ENCODE data around the gene AFF3.
A peak's percentile ranks its signal among the peaks of the same experiment; 100 is the strongest.

The AFF3 gene

GRCh38 chr2:99700482-99701398 lies 441.6 kb downstream of the AFF3 start:
- Histone ChIP-seq H3K14ac (ENCODE audit: low read length in 2 of 2) (no peak overlapping the region), H3K36me3 (ENCODE audit: control insufficient read depth in 1 of 2, insufficient read depth in 2 of 2, low read depth in 1 of 2, low read length in 2 of 2) (peaks cover 0 to 6% of the 10 kb centered on the region in 2 experiments), H3K4me2 (ENCODE audit: low read length, poor library complexity, severe bottlenecking) (no peak overlapping the region), H4K8ac (ENCODE audit: low read length) (no peak overlapping the region), H4K91ac (ENCODE audit: low read length) (peak overlapping the region; percentile 16), H3K79me1 (replicated peaks; ENCODE audit: low read length, poor library complexity, severe bottlenecking) (peaks cover 10% of the 10 kb centered on the region), H3K27me3 (ENCODE audit: control insufficient read depth in 1 of 2, insufficient read depth in 1 of 2, low read length in 2 of 2) (peaks cover 0 to 29% of the 10 kb centered on the region in 2 experiments), H3K4me1 (ENCODE audit: control insufficient read depth, insufficient read depth, low read depth, low read length) (peaks cover 2% of the 10 kb centered on the region), H3K4me3 (ENCODE audit: insufficient read depth in 1 of 2, low read depth in 1 of 2, low read length in 2 of 2) (no peak overlapping the region), H3K18ac (ENCODE audit: low read depth in 1 of 2, low read length in 2 of 2) (no peak overlapping the region), H2BK120ac (ENCODE audit: low read depth, low read length) (no peak overlapping the region), H3K23ac (ENCODE audit: low read length in 2 of 2) (no peak overlapping the region), H3K9me3 (ENCODE audit: control insufficient read depth, low read length) (no peaks in the 10 kb centered on the region), H2AK5ac (ENCODE audit: low read length, severe bottlenecking) (peak overlapping the region; percentile 18), H2BK12ac (ENCODE audit: low read length in 2 of 2) (no peak overlapping the region), H3K27ac (ENCODE audit: low read length, poor library complexity, severe bottlenecking) (no peak overlapping the region), H2AFZ (ENCODE audit: low read depth, low read length) (no peak overlapping the region), H3K9ac (ENCODE audit: low read length) (no peak overlapping the region), H2BK15ac (ENCODE audit: low read depth, poor library complexity, severe bottlenecking) (no peak overlapping the region), H2BK5ac (ENCODE audit: low read depth, low read length, poor library complexity, severe bottlenecking) (no peak overlapping the region), H3K4ac (ENCODE audit: low read depth in 1 of 2, low read length in 2 of 2) (no peak overlapping the region)
- no peak for DNase-seq
- WGBS, result 98% methylated on average over 13 of the region's 14 CpGs

GRCh38 chr2:99698896-99699295 lies 443.5 kb downstream of the AFF3 start:
- Histone ChIP-seq H3K9ac (ENCODE audit: low read length) (no peak overlapping the region), H3K9me3 (ENCODE audit: control insufficient read depth, low read length) (no peaks in the 10 kb centered on the region)
- WGBS, result 100% methylated on average over 2 of the region's 2 CpGs

GRCh38 chr2:99697811-99698568 lies 444.4 kb downstream of the AFF3 start:
- Histone ChIP-seq H3K4me1 (ENCODE audit: control insufficient read depth, insufficient read depth, low read depth, low read length) (peaks cover 2% of the 10 kb centered on the region), H3K14ac (ENCODE audit: low read length in 2 of 2) (no peak overlapping the region), H4K8ac (ENCODE audit: low read length) (no peak overlapping the region), H3K9me3 (ENCODE audit: control insufficient read depth, low read length) (no peaks in the 10 kb centered on the region), H3K4ac (ENCODE audit: low read depth in 1 of 2, low read length in 2 of 2) (no peak overlapping the region), H3K18ac (ENCODE audit: low read depth in 1 of 2, low read length in 2 of 2) (no peak overlapping the region), H4K91ac (ENCODE audit: low read length) (no peak overlapping the region), H2BK5ac (ENCODE audit: low read depth, low read length, poor library complexity, severe bottlenecking) (no peak overlapping the region), H2AK5ac (ENCODE audit: low read length, severe bottlenecking) (no peak overlapping the region), H3K36me3 (ENCODE audit: control insufficient read depth in 1 of 2, insufficient read depth in 2 of 2, low read depth in 1 of 2, low read length in 2 of 2) (peaks cover 0 to 6% of the 10 kb centered on the region in 2 experiments), H2BK15ac (ENCODE audit: low read depth, poor library complexity, severe bottlenecking) (no peak overlapping the region), H3K4me2 (ENCODE audit: low read length, poor library complexity, severe bottlenecking) (no peak overlapping the region), H2AFZ (ENCODE audit: low read depth, low read length) (no peak overlapping the region), H3K27me3 (ENCODE audit: control insufficient read depth in 1 of 2, insufficient read depth in 1 of 2, low read length in 2 of 2) (peaks cover 0 to 39% of the 10 kb centered on the region in 2 experiments), H3K23ac (ENCODE audit: low read length in 2 of 2) (no peak overlapping the region), H3K9ac (ENCODE audit: low read length) (no peak overlapping the region), H3K4me3 (ENCODE audit: insufficient read depth in 1 of 2, low read depth in 1 of 2, low read length in 2 of 2) (no peak overlapping the region), H3K79me1 (replicated peaks; ENCODE audit: low read length, poor library complexity, severe bottlenecking) (peaks cover 7% of the 10 kb centered on the region), H3K27ac (ENCODE audit: low read length, poor library complexity, severe bottlenecking) (peak overlapping the region; percentile 65), H2BK120ac (ENCODE audit: low read depth, low read length) (no peak overlapping the region), H2BK12ac (ENCODE audit: low read length in 2 of 2) (no peak overlapping the region)
- DNase-seq, result peak; percentile 88

More at GRCh38 chr2:99698896-99699295, 443.5 kb downstream of the AFF3 start:
- H4K91ac ChIP-seq (ENCODE audit: low read length), result no peak overlapping the region
- no peak overlapping the region for H3K4ac ChIP-seq (ENCODE audit: low read depth in 1 of 2, low read length in 2 of 2)
- peaks cover 7% of the 10 kb centered on the region for H3K79me1 ChIP-seq (replicated peaks; ENCODE audit: low read length, poor library complexity, severe bottlenecking)
- H3K4me1 ChIP-seq (ENCODE audit: control insufficient read depth, insufficient read depth, low read depth, low read length), result peaks cover 2% of the 10 kb centered on the region
- H2BK15ac ChIP-seq (ENCODE audit: low read depth, poor library complexity, severe bottlenecking), result no peak overlapping the region
- H3K27ac ChIP-seq (ENCODE audit: low read length, poor library complexity, severe bottlenecking), result peak overlapping the region; percentile 15
- H3K4me3 ChIP-seq (ENCODE audit: insufficient read depth in 1 of 2, low read depth in 1 of 2, low read length in 2 of 2), result no peak overlapping the region
- H3K18ac ChIP-seq (ENCODE audit: low read depth in 1 of 2, low read length in 2 of 2), result no peak overlapping the region
- peaks cover 0 to 6% of the 10 kb centered on the region in 2 experiments for H3K36me3 ChIP-seq (ENCODE audit: control insufficient read depth in 1 of 2, insufficient read depth in 2 of 2, low read depth in 1 of 2, low read length in 2 of 2)
- no peak overlapping the region for H3K23ac ChIP-seq (ENCODE audit: low read length in 2 of 2)
- DNase-seq, result peak; percentile 40
- no peak overlapping the region for H3K14ac ChIP-seq (ENCODE audit: low read length in 2 of 2)
- no peak overlapping the region for H4K8ac ChIP-seq (ENCODE audit: low read length)
- H3K27me3 ChIP-seq (ENCODE audit: control insufficient read depth in 1 of 2, insufficient read depth in 1 of 2, low read length in 2 of 2), result peaks cover 0 to 38% of the 10 kb centered on the region in 2 experiments
- no peak overlapping the region for H3K4me2 ChIP-seq (ENCODE audit: low read length, poor library complexity, severe bottlenecking)
- H2AK5ac ChIP-seq (ENCODE audit: low read length, severe bottlenecking), result no peak overlapping the region
- no peak overlapping the region for H2BK12ac ChIP-seq (ENCODE audit: low read length in 2 of 2)
- no peak overlapping the region for H2BK120ac ChIP-seq (ENCODE audit: low read depth, low read length)
- no peak overlapping the region for H2AFZ ChIP-seq (ENCODE audit: low read depth, low read length)
- H2BK5ac ChIP-seq (ENCODE audit: low read depth, low read length, poor library complexity, severe bottlenecking), result no peak overlapping the region

- Histone ChIP-seq H3K36me3 (ENCODE audit: control insufficient read depth in 1 of 2, insufficient read depth in 2 of 2, low read depth in 1 of 2, low read length in 2 of 2) (peaks cover 0 to 4% of the 10 kb centered on the region in 2 experiments), H2BK5ac (ENCODE audit: low read depth, low read length, poor library complexity, severe bottlenecking) (no peak overlapping the region), H3K27me3 (ENCODE audit: control insufficient read depth in 1 of 2, insufficient read depth in 1 of 2, low read length in 2 of 2) (peaks cover 0 to 52% of the 10 kb centered on the region in 2 experiments), H2BK12ac (ENCODE audit: low read length in 2 of 2) (no peak overlapping the region), H3K9me3 (ENCODE audit: control insufficient read depth, low read length) (no peaks in the 10 kb centered on the region), H3K27ac (ENCODE audit: low read length, poor library complexity, severe bottlenecking) (no peak overlapping the region), H3K18ac (ENCODE audit: low read depth in 1 of 2, low read length in 2 of 2) (no peak overlapping the region), H2AK5ac (ENCODE audit: low read length, severe bottlenecking) (no peak overlapping the region), H3K4me1 (ENCODE audit: control insufficient read depth, insufficient read depth, low read depth, low read length) (peaks cover 2% of the 10 kb centered on the region), H2AFZ (ENCODE audit: low read depth, low read length) (no peak overlapping the region), H3K4me2 (ENCODE audit: low read length, poor library complexity, severe bottlenecking) (no peak overlapping the region), H3K14ac (ENCODE audit: low read length in 2 of 2) (no peak overlapping the region), H3K79me1 (replicated peaks; ENCODE audit: low read length, poor library complexity, severe bottlenecking) (peaks cover 11% of the 10 kb centered on the region), H4K8ac (ENCODE audit: low read length) (no peak overlapping the region), H3K23ac (ENCODE audit: low read length in 2 of 2) (no peak overlapping the region), H4K91ac (ENCODE audit: low read length) (no peak overlapping the region), H3K4ac (ENCODE audit: low read depth in 1 of 2, low read length in 2 of 2) (no peak overlapping the region), H2BK15ac (ENCODE audit: low read depth, poor library complexity, severe bottlenecking) (no peak overlapping the region), H3K4me3 (ENCODE audit: insufficient read depth in 1 of 2, low read depth in 1 of 2, low read length in 2 of 2) (no peak overlapping the region), H2BK120ac (ENCODE audit: low read depth, low read length) (no peak overlapping the region), H3K9ac (ENCODE audit: low read length) (no peak overlapping the region)
- DNase-seq, result no peak
Measured at GRCh38 chr2:99695944-99696253, 446.5 kb downstream of the AFF3 start.

All from mesenchymal stem cell (in vitro differentiated cells and primary cell).